K562 (cell line): ENCODE results near the gene PIN1. TPM values are rescaled to one million over a fixed set of nuclear protein-coding genes. Genes with fewer than 3 reads are reported as not detected.

Experiments
- ARHGAP35 ChIP-seq: fragments of 450-650 bp; IDR thresholded peaks from 2 replicates; pipeline ENCODE4 v1.6.1; 2018; ENCODE audit not compliant: partially characterized antibody
- BRCA1 ChIP-seq, 2 experiments: fragments of 450-650 bp in 1 of 2; sonication (generic) in 1 of 2; formaldehyde crosslinking in 1 of 2; IDR thresholded peaks; 2 replicates each; pipeline versions ENCODE4 v1.5.0 to v1.6.1; 2017 to 2020; ENCODE audit warnings: mild to moderate bottlenecking in 1 of 2, missing genetic modification reagents in 1 of 2
- BRD4 ChIP-seq: fragments of 200-600 bp; sonication (generic); IDR thresholded peaks from 2 replicates; pipeline ENCODE4 v1.6.1; 2017; ENCODE audit warnings: inconsistent platforms
- HDAC3 ChIP-seq: fragments of 450-650 bp; IDR thresholded peaks from 2 replicates; pipeline ENCODE4 v1.6.1; 2018; ENCODE audit warnings: borderline replicate concordance, mild to moderate bottlenecking, moderate library complexity; ENCODE audit not compliant: partially characterized antibody
- KLF16 ChIP-seq: IDR thresholded peaks from 2 replicates; pipeline ENCODE4 v1.6.1; 2016; ENCODE audit warnings: antibody characterized with exemption
- MAFF ChIP-seq: IDR thresholded peaks from 2 replicates; pipeline ENCODE4 v1.6.1; 2012; ENCODE audit warnings: low read length, improper control_type of control experiment
- MLX ChIP-seq, 2 experiments: fragments of 450-650 bp in 1 of 2; sonication (generic) in 1 of 2; formaldehyde crosslinking; conservative IDR thresholded peaks; 2 replicates each; pipeline versions ENCODE4 v1.4.0 to v1.8.1; 2020 to 2022; ENCODE audit warnings: mild to moderate bottlenecking in 1 of 2, missing genetic modification reagents in 1 of 2
- NCOA4 ChIP-seq: fragments of 450-650 bp; IDR thresholded peaks from 2 replicates; pipeline ENCODE4 v1.6.1; 2018; ENCODE audit warnings: mild to moderate bottlenecking; ENCODE audit not compliant: partially characterized antibody
- PREB ChIP-seq: sonication (generic); formaldehyde crosslinking; IDR thresholded peaks from 2 replicates; pipeline ENCODE4 v1.8.1; 2023; ENCODE audit warnings: mild to moderate bottlenecking, missing genetic modification reagents
- PTBP1 ChIP-seq: fragments of 200-400 bp; formaldehyde crosslinking; IDR thresholded peaks from 2 replicates; pipeline ENCODE4 v1.6.1; 2017; ENCODE audit warnings: low read depth, low read length
- RBFOX2 ChIP-seq: fragments of 200-400 bp; formaldehyde crosslinking; IDR thresholded peaks from 2 replicates; pipeline ENCODE4 v1.6.1; 2017; ENCODE audit warnings: low read depth, mild to moderate bottlenecking, low read length, moderate library complexity
- SIN3B ChIP-seq: fragments of 450-650 bp; IDR thresholded peaks from 2 replicates; pipeline ENCODE4 v1.6.1; 2017; ENCODE audit warnings: low read depth, mild to moderate bottlenecking, moderate library complexity
- SMARCB1 ChIP-seq: IDR thresholded peaks from 2 replicates; pipeline ENCODE4 v1.6.1; 2011; ENCODE audit warnings: improper control_type of control experiment, low read depth; ENCODE audit not compliant: insufficient read length
- SREBF2 ChIP-seq: sonication (generic); formaldehyde crosslinking; IDR thresholded peaks from 2 replicates; pipeline ENCODE4 v1.4.0; 2020; ENCODE audit warnings: mild to moderate bottlenecking, missing genetic modification reagents
- TEAD1 ChIP-seq, 2 experiments: fragments of 450-650 bp in 1 of 2; sonication (generic) in 1 of 2; formaldehyde crosslinking; IDR thresholded peaks; 2 replicates each; pipeline versions ENCODE4 v1.4.0 to v1.8.0; 2020 to 2022; ENCODE audit warnings: mild to moderate bottlenecking in 2 of 2, missing genetic modification reagents in 1 of 2
- TEAD4 ChIP-seq, 2 experiments: sonication (generic) in 1 of 2; formaldehyde crosslinking in 1 of 2; IDR thresholded peaks; 2 replicates each; pipeline versions ENCODE4 v1.6.1 to v1.8.0; 2012 to 2022; ENCODE audit warnings: borderline replicate concordance in 1 of 2, inconsistent platforms in 1 of 2, low read length in 1 of 2, mild to moderate bottlenecking in 1 of 2, missing genetic modification reagents in 1 of 2
- TRIM24 ChIP-seq, 2 experiments: fragments of 450-650 bp; IDR thresholded peaks; 2 replicates each; pipeline ENCODE4 v1.6.1; 2016
- WHSC1 ChIP-seq: IDR thresholded peaks from one replicate; pipeline ENCODE4 v1.6.1; 2012; ENCODE audit warnings: low read length, control low read depth, inconsistent platforms
- ZHX1 ChIP-seq: fragments of 150-350 bp; conservative IDR thresholded peaks from 2 replicates; pipeline ENCODE4 v1.6.1; 2014; ENCODE audit warnings: low read length
- ZNF217 ChIP-seq: sonication (generic); formaldehyde crosslinking; IDR thresholded peaks from 2 replicates; pipeline ENCODE4 v1.8.0; 2022; ENCODE audit warnings: mild to moderate bottlenecking, missing genetic modification reagents
- polyA plus RNA-seq, 8 experiments: library from polyadenylated mRNA; depleted of rRNA in 4 of 8; stranded (reverse) in 5 of 8; unstranded in 3 of 8; fragments of >200 nt; fragmentation: Nextera tagmentation in 2 of 8; fragmentation: Illumina TruSeq in 1 of 8; extraction: Ambion mirVana in 2 of 8; extraction: Trizol in 1 of 8; gene quantifications; 2 replicates each; pipeline versions ENCODE4 v1.2.1 to v1.2.3, GENCODE V29; 2011 to 2014; ENCODE audit warnings: inconsistent platforms in 1 of 8, missing spikeins in 1 of 8
- total RNA-seq, 7 experiments: library from RNA; depleted of rRNA in 6 of 7; stranded (reverse); fragments of >200 nt in 6 of 7; fragmentation: Illumina TruSeq in 2 of 7; extraction: Trizol in 2 of 7; gene quantifications; 2 replicates each; pipeline versions ENCODE4 v1.2.1 to v1.2.3, GENCODE V29; 2011 to 2021; ENCODE audit warnings: low replicate concordance in 1 of 7
- TF ChIP-seq, protein P1 (sequence below): fragments of 250-450 bp; sonication (Bioruptor Pico); IDR thresholded peaks from 2 replicates; pipeline ENCODE4 v1.8.0; 2022; ENCODE audit warnings: inconsistent platforms

The PIN1 gene
- total and polyA plus RNA-seq, 9 of the 15 experiments (the other 6 are each of a cell fraction or from before 2014, with no cell fraction given) = 1.6 to 178 (median 42.5) TPM

DNA sequence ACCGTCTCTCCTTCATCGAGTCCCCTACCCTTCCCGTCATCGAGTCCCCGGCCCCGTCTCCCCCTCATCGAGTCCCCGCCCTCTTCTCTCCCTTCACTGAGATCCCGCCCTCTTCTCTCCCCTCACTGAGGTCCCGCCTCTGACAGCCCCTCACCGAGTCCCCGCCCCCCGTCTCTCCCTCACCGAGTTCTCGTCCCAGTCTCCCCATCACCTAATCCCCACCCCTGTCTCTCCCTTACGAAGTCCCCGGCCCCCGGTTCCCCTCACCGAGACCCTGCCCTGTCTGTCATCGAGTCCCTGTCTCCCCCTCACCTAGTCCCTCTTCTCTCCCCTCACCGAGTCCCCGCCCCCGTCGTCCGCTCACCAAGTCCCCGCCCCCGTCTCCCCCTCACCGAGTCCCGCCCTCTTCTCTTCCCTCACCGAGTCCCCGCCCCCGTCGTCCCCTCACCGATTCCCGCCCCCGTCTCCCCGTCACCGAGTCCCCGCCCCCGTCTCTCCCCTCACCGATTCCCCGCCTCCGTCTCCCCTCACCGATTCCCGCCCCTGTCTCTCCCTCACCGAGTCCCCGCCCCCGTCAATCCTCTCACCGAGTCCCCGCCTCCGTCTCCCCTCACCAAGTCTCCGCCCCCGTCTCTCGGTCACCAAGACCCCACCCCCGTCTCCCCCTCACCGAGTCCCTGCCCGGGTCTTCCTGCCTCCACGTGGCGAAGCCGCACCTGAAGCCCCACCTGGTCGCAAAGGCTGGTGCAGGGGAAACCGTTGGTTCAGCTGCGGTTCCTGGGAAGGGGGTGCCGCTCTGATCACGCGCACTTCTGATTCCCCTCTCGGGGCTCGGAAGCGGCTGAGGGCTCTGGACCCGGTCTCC lies 42.7 kb upstream of the PIN1 start (continued):
- TF ChIP-seq HDAC3 = no peak
- TF ChIP-seq MLX (CRISPR knock-in tag; conservative IDR thresholded peaks at IDR 0.05) = no peak
- peak; percentile 78 for TF ChIP-seq RBFOX2
- no peak for TF ChIP-seq PTBP1
- TF ChIP-seq KLF16 = no peak
- no peak for TF ChIP-seq TRIM24 (IDR thresholded peaks at IDR 0.05)
- no peak for TF ChIP-seq PREB (CRISPR knock-in tag)
- no peak for TF ChIP-seq TEAD1 (CRISPR knock-in tag; IDR thresholded peaks at IDR 0.05)
- no peak for TF ChIP-seq MAFF
- no peak for TF ChIP-seq TEAD4 (IDR thresholded peaks at IDR 0.05; ENCODE audit: low read length)
- no peak for TF ChIP-seq TEAD4 (CRISPR knock-in tag; IDR thresholded peaks at IDR 0.05; ENCODE audit: borderline replicate concordance)
- TF ChIP-seq NCOA4 = no peak
- TF ChIP-seq SIN3B = no peak
- no peak for TF ChIP-seq BRCA1 (IDR thresholded peaks at IDR 0.05)
- TF ChIP-seq BRCA1 (CRISPR knock-in tag; IDR thresholded peaks at IDR 0.05) = no peak
- TF ChIP-seq SREBF2 (CRISPR knock-in tag) = no peak
- TF ChIP-seq ARHGAP35 = no peak
- TF ChIP-seq, protein P1, sequence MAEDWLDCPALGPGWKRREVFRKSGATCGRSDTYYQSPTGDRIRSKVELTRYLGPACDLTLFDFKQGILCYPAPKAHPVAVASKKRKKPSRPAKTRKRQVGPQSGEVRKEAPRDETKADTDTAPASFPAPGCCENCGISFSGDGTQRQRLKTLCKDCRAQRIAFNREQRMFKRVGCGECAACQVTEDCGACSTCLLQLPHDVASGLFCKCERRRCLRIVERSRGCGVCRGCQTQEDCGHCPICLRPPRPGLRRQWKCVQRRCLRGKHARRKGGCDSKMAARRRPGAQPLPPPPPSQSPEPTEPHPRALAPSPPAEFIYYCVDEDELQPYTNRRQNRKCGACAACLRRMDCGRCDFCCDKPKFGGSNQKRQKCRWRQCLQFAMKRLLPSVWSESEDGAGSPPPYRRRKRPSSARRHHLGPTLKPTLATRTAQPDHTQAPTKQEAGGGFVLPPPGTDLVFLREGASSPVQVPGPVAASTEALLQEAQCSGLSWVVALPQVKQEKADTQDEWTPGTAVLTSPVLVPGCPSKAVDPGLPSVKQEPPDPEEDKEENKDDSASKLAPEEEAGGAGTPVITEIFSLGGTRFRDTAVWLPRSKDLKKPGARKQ = no peak
- no peak for TF ChIP-seq SMARCB1
- TF ChIP-seq BRD4 = no peak
- no peak for TF ChIP-seq ZHX1
- no peak for TF ChIP-seq ZNF217
- no peak for TF ChIP-seq WHSC1
